H1 (cell line): ENCODE results near the gene DYRK1A. TPM values are rescaled to one million over a fixed set of nuclear protein-coding genes. Genes with fewer than 3 reads are reported as not detected.

Source experiments
- CTCF ChIA-PET: fragments of 300-600 bp; sonication (Branson Sonifier 250); formaldehyde crosslinking; loops from one replicate; lab custom pipeline; 2021; ENCODE audit not compliant: partially characterized antibody; lab: Charles Lee
- POLR2A ChIA-PET: fragments of 300-600 bp; sonication (Branson Sonifier 250); formaldehyde crosslinking; loops from one replicate; lab custom pipeline; 2021; ENCODE audit warnings: inconsistent platforms; ENCODE audit not compliant: partially characterized antibody; lab: Charles Lee
- DNase-seq, 2 experiments: peaks; one replicate each; pipeline versions ENCODE4 v3.0.0 to v3.0.0-alpha.2; 2010 to 2022; ENCODE audit warnings: low spot score in 2 of 2, low read depth in 1 of 2, mixed read lengths in 1 of 2
- FAIRE-seq: peaks from 2 replicates; lab custom pipeline; 2011; peaks lifted over from hg19 to GRCh38; lab: Jason Lieb, UNC
- H2AFZ ChIP-seq: 2 replicates; pipeline ENCODE4 v1.8.1; 2012; ENCODE audit warnings: low read length, inconsistent platforms
- H2AK5ac ChIP-seq: 2 replicates; pipeline ENCODE4 v1.6.1; 2013; ENCODE audit warnings: low read depth, low read length
- H2BK120ac ChIP-seq: replicated peaks from 2 replicates; pipeline ENCODE3; 2013; ENCODE audit warnings: low read depth, low read length, inconsistent platforms
- H2BK12ac ChIP-seq: 2 replicates; pipeline ENCODE4 v1.6.1; 2013; ENCODE audit warnings: low read depth, low read length
- H2BK15ac ChIP-seq: 2 replicates; pipeline ENCODE4 v1.6.1; 2013; ENCODE audit warnings: low read length
- H2BK20ac ChIP-seq: 2 replicates; pipeline ENCODE4 v1.6.1; 2013; ENCODE audit warnings: low read length
- H2BK5ac ChIP-seq: 2 replicates; pipeline ENCODE4 v1.6.1; 2013; ENCODE audit warnings: low read depth, low read length
- H3K14ac ChIP-seq: 2 replicates; pipeline ENCODE4 v1.6.1; 2013; ENCODE audit warnings: inconsistent platforms; ENCODE audit not compliant: insufficient read length
- H3K18ac ChIP-seq: 2 replicates; pipeline ENCODE4 v1.6.1; 2013; ENCODE audit warnings: low read length; ENCODE audit errors: extremely low read depth
- H3K23ac ChIP-seq: 2 replicates; pipeline ENCODE4 v1.6.1; 2013; ENCODE audit warnings: inconsistent platforms; ENCODE audit not compliant: insufficient read length
- H3K23me2 ChIP-seq: 2 replicates; pipeline ENCODE4 v1.6.1; 2013; ENCODE audit warnings: low read depth, low read length
- H3K27ac ChIP-seq: 2 replicates; pipeline ENCODE4 v1.6.1; 2011; ENCODE audit warnings: low read depth, low read length, inconsistent platforms
- H3K27me3 ChIP-seq, 4 experiments: replicated peaks in 1 of 4; 1 replicate in 1 of 4; 2 replicates in 3 of 4; pipeline versions ENCODE4 v1.6.1 to v1.8.1; 2011 to 2013; ENCODE audit warnings: low read length in 3 of 4, mild to moderate bottlenecking in 3 of 4, inconsistent platforms in 2 of 4, mixed read lengths in 2 of 4, moderate library complexity in 1 of 4; ENCODE audit not compliant: control insufficient read depth in 3 of 4, insufficient read depth in 3 of 4; ENCODE audit errors: extremely low read depth in 1 of 4
- H3K36me3 ChIP-seq, 4 experiments: 2 replicates each; pipeline versions ENCODE4 v1.6.1 to v1.8.1; 2011 to 2013; ENCODE audit warnings: mild to moderate bottlenecking in 4 of 4, low read length in 3 of 4, moderate library complexity in 2 of 4, control low read depth in 1 of 4, inconsistent platforms in 1 of 4; ENCODE audit not compliant: insufficient read depth in 4 of 4, control insufficient read depth in 2 of 4
- H3K4ac ChIP-seq: replicated peaks from 2 replicates; pipeline ENCODE3; 2013; ENCODE audit warnings: low read length, low read depth, mixed read lengths, inconsistent platforms; ENCODE audit not compliant: insufficient read length
- H3K4me1 ChIP-seq, 4 experiments: replicated peaks in 1 of 4; 1 replicate in 1 of 4; 2 replicates in 3 of 4; pipeline versions ENCODE4 v1.6.1 to v1.8.1; 2011 to 2013; ENCODE audit warnings: low read length in 3 of 4, inconsistent platforms in 2 of 4, mixed read lengths in 1 of 4; ENCODE audit not compliant: insufficient read depth in 4 of 4, control insufficient read depth in 3 of 4
- H3K4me2 ChIP-seq, 2 experiments: 2 replicates each; pipeline versions ENCODE4 v1.6.1 to v1.8.1; 2011 to 2013; ENCODE audit warnings: low read depth in 2 of 2, low read length in 2 of 2, control low read depth in 1 of 2, inconsistent platforms in 1 of 2, mild to moderate bottlenecking in 1 of 2; ENCODE audit not compliant: insufficient read depth in 1 of 2
- H3K4me3 ChIP-seq, 4 experiments: fragments of 200-600, 300-600 bp in 1 of 4; sonication (generic), shearing (Covaris generic), sonication (Bioruptor Twin) in 1 of 4; 2 replicates each; pipeline versions ENCODE4 v1.5.1 to v1.8.1; 2011 to 2016; ENCODE audit warnings: low read length in 4 of 4, low read depth in 3 of 4, control low read depth in 2 of 4, inconsistent platforms in 2 of 4, mild to moderate bottlenecking in 2 of 4, mixed read lengths in 1 of 4, moderate library complexity in 1 of 4; ENCODE audit not compliant: insufficient read depth in 2 of 4; ENCODE audit errors: extremely low read depth in 1 of 4
- H3K56ac ChIP-seq: replicated peaks from 2 replicates; pipeline ENCODE3; 2013; ENCODE audit warnings: low read depth, mild to moderate bottlenecking, mixed read lengths, low read length, inconsistent platforms; ENCODE audit not compliant: insufficient read length
- H3K79me1 ChIP-seq: 2 replicates; pipeline ENCODE4 v1.6.1; 2013; ENCODE audit warnings: low read depth, low read length, control low read depth
- H3K79me2 ChIP-seq, 2 experiments: 2 replicates each; pipeline versions ENCODE4 v1.6.1 to v1.8.1; 2012 to 2013; ENCODE audit warnings: low read length in 2 of 2, mild to moderate bottlenecking in 2 of 2, inconsistent platforms in 1 of 2; ENCODE audit not compliant: insufficient read depth in 2 of 2, control insufficient read depth in 1 of 2
- H3K9ac ChIP-seq, 4 experiments: replicated peaks in 1 of 4; 1 replicate in 1 of 4; 2 replicates in 3 of 4; pipeline versions ENCODE4 v1.6.1 to v1.8.1; 2011 to 2013; ENCODE audit warnings: low read depth in 3 of 4, low read length in 3 of 4, control low read depth in 2 of 4, mild to moderate bottlenecking in 2 of 4, moderate library complexity in 2 of 4, inconsistent platforms in 1 of 4; ENCODE audit errors: extremely low read depth in 1 of 4
- H3K9me3 ChIP-seq, 2 experiments: 2 replicates each; pipeline versions ENCODE4 v1.6.1 to v1.8.1; 2012 to 2013; ENCODE audit warnings: mild to moderate bottlenecking in 2 of 2, moderate library complexity in 2 of 2, control low read depth in 1 of 2, inconsistent platforms in 1 of 2, low read depth in 1 of 2, low read length in 1 of 2, mixed read lengths in 1 of 2; ENCODE audit not compliant: insufficient read depth in 2 of 2
- H4K20me1 ChIP-seq, 2 experiments: replicated peaks in 1 of 2; 2 replicates each; pipeline versions ENCODE3 to v1.8.1; 2011 to 2013; ENCODE audit warnings: inconsistent platforms in 2 of 2, low read length in 2 of 2, mild to moderate bottlenecking in 1 of 2; ENCODE audit not compliant: insufficient read depth in 2 of 2, control insufficient read depth in 1 of 2
- H4K5ac ChIP-seq: 2 replicates; pipeline ENCODE4 v1.6.1; 2013; ENCODE audit warnings: low read length, low read depth, mixed read lengths, inconsistent platforms; ENCODE audit not compliant: insufficient read length
- H4K8ac ChIP-seq: 2 replicates; pipeline ENCODE4 v1.8.0; 2013; ENCODE audit warnings: mild to moderate bottlenecking, moderate library complexity, low read length, inconsistent platforms; ENCODE audit not compliant: insufficient read depth; ENCODE audit errors: extremely low read depth
- H4K91ac ChIP-seq: replicated peaks from 2 replicates; pipeline ENCODE3; 2013; ENCODE audit warnings: low read length, mixed read lengths, inconsistent platforms; ENCODE audit not compliant: insufficient read length
- ASH2L ChIP-seq: fragments of 200-600, 300-600 bp; sonication (generic); IDR thresholded peaks from one replicate; pipeline ENCODE4 v1.7.1; 2017; ENCODE audit warnings: low read length
- ATF3 ChIP-seq: IDR thresholded peaks from 2 replicates; pipeline ENCODE4 v1.6.1; 2011; ENCODE audit warnings: low read depth, mild to moderate bottlenecking, low read length; ENCODE audit not compliant: insufficient read depth
- CTCF ChIP-seq, 3 experiments: IDR thresholded peaks; 1 replicate in 2 of 3; 2 replicates in 1 of 3; pipeline versions ENCODE4 v1.5.1 to v1.6.1; 2011; ENCODE audit warnings: low read length in 3 of 3, mild to moderate bottlenecking in 3 of 3, inconsistent platforms in 2 of 3, low read depth in 1 of 3, moderate library complexity in 1 of 3; ENCODE audit not compliant: insufficient read depth in 1 of 3; ENCODE audit errors: control extremely low read depth in 1 of 3
- EGR1 ChIP-seq: IDR thresholded peaks from 2 replicates; pipeline ENCODE4 v1.6.1; 2011; ENCODE audit warnings: low read depth, low read length, borderline replicate concordance
- JUND ChIP-seq: IDR thresholded peaks from 2 replicates; pipeline ENCODE4 v1.6.1; 2011; ENCODE audit warnings: mild to moderate bottlenecking, improper control_type of control experiment, low read length
- KDM5A ChIP-seq: fragments of 200-600 bp; IDR thresholded peaks from 2 replicates; pipeline ENCODE4 v1.7.1; 2012; ENCODE audit warnings: mild to moderate bottlenecking, low read length, inconsistent platforms, mixed read lengths
- POU5F1 ChIP-seq: IDR thresholded peaks from 2 replicates; pipeline ENCODE4 v1.6.1; 2011; ENCODE audit warnings: low read depth, mild to moderate bottlenecking, low read length, moderate library complexity
- SP4 ChIP-seq: IDR thresholded peaks from 2 replicates; pipeline ENCODE4 v1.6.1; 2012; ENCODE audit warnings: low read length, inconsistent platforms
- USF2 ChIP-seq: IDR thresholded peaks from 2 replicates; pipeline ENCODE4 v1.6.1; 2011; ENCODE audit warnings: low read length, improper control_type of control experiment
- ZNF274 ChIP-seq: IDR thresholded peaks from 2 replicates; pipeline ENCODE4 v1.7.0; 2012; ENCODE audit warnings: low read length, borderline replicate concordance; ENCODE audit errors: extremely low read depth
- WGBS, 2 experiments: shearing (Covaris generic) in 1 of 2; methylation state at CpG; one replicate each; pipeline versions ENCODE4 v1.1.6 to v1.1.7; 2013 to 2015; ENCODE audit warnings: low lambda C conversion rate in 2 of 2, mixed read lengths in 2 of 2, inconsistent platforms in 1 of 2, low coverage in 1 of 2, missing lambda C conversion rate in 1 of 2; ENCODE audit not compliant: insufficient replicate concordance in 2 of 2, insufficient coverage in 1 of 2, insufficient read length in 1 of 2; ENCODE audit errors: extremely low coverage in 1 of 2, missing lambda C conversion rate in 1 of 2; 5-methylcytosine and 5-hydroxymethylcytosine counted together
- polyA plus RNA-seq, 7 experiments: library from polyadenylated mRNA; depleted of rRNA in 3 of 7; stranded (reverse) in 5 of 7; unstranded in 2 of 7; fragments of >200 nt in 5 of 7; fragments of 200-250 nt in 2 of 7; gene quantifications; 1 replicate in 5 of 7; 2 replicates in 1 of 7; 4 replicates in 1 of 7; pipeline versions ENCODE4 v1.2.1 to v1.2.3, GENCODE V29; 2011 to 2013; ENCODE audit warnings: missing spikeins in 2 of 7, mixed read lengths in 2 of 7
- total RNA-seq: library from RNA; stranded (reverse); fragmentation: NEBNext Ultra II Directional; extraction: Animal tissue kit (Norgen Biotek cat#: 25700); gene quantifications from 2 replicates; pipeline ENCODE4 v1.2.1, GENCODE V29; 2021

Gene DYRK1A
- total and polyA plus RNA-seq, 2 of the 8 experiments (the other 6 are each of a cell fraction or from before 2014, with no cell fraction given) = 61.1 to 62.2 TPM

GRCh38 chr21:37443683-37444082, 77.1 kb downstream of the DYRK1A start:
- Histone ChIP-seq H3K79me2 (peaks cover 18 to 100% of the 10 kb centered on the region in 2 experiments), H2BK20ac (no peak overlapping the region), H3K4me2 (no peak overlapping the region), H3K4me1 (peaks cover 0 to 11% (median 2%) of the 10 kb centered on the region in 4 experiments; a peak in 3 of 7 replicates), H4K8ac (no peak overlapping the region), H4K5ac (no peak overlapping the region), H3K18ac (no peak overlapping the region), H3K27ac (no peak overlapping the region), H3K4me3 (no peak overlapping the region), H3K36me3 (no peaks in the 10 kb centered on the region; a peak in 1 of 8 replicates), H3K14ac (no peak overlapping the region), H3K9me3 (peaks cover 0 to 7% of the 10 kb centered on the region in 2 experiments; a peak in 3 of 4 replicates), H3K79me1 (no peaks in the 10 kb centered on the region; the same call in 1 of the 2 replicates), H2BK120ac (no peak overlapping the region), H2BK12ac (no peak overlapping the region), H4K91ac (no peak overlapping the region), H3K4ac (no peak overlapping the region), H2AK5ac (no peak overlapping the region), H4K20me1 (peaks cover 15 to 25% of the 10 kb centered on the region in 2 experiments), H3K23me2 (no peaks in the 10 kb centered on the region), H3K56ac (no peak overlapping the region), H3K23ac (no peak overlapping the region), H3K27me3 (no peaks in the 10 kb centered on the region), H2AFZ (no peak overlapping the region), H2BK5ac (no peak overlapping the region), H2BK15ac (no peak overlapping the region), H3K9ac (no peak overlapping the region)
- ChIA-PET CTCF (interaction anchor here (0.6 to 0.9 kb wide), 2 partner anchors 12 to 106 kb away, joined by 3 read pairs; no protein-coding TSS in a partner anchor), POLR2A (interaction anchor here (1.0 to 1.1 kb wide), 2 partner anchors 9 to 15 kb away, joined by 3 read pairs; no protein-coding TSS in a partner anchor)
- no peak for DNase-seq
- 86% methylated on average over 4 of the region's 4 CpGs; no CpG with 5 or more reads in 1 of the 2 experiments for WGBS, 2 experiments
- no peak for FAIRE-seq
- TF ChIP-seq POU5F1 (no peak), ATF3 (no peak), SP4 (no peak), KDM5A (no peak), ASH2L (no peak), EGR1 (no peak), CTCF (IDR thresholded peaks at IDR 0.05; ENCODE audit: control extremely low read depth in 1 of 3, insufficient read depth in 1 of 3, low read depth in 1 of 3, low read length in 3 of 3) (no peak), JUND (no peak), ZNF274 (no peak), USF2 (no peak)
